Activated naive CD8-positive, alpha-beta T cell treated with anti-CD3 and anti-CD28 coated beads for 36 hours (primary cell): ENCODE data around the gene NRXN3. TPM values are rescaled to one million over a fixed set of nuclear protein-coding genes. Genes with fewer than 3 reads are reported as not detected.

ENCODE experiments used
- DNase-seq: peaks from one replicate; pipeline ENCODE4 v3.0.0; 2021
- H3K27ac Mint-ChIP-seq: one replicate; pipeline ENCODE4 v1.8.0; 2022; ENCODE audit warnings: mild to moderate bottlenecking, moderate library complexity, mixed read lengths
- H3K27me3 Mint-ChIP-seq: one replicate; pipeline ENCODE4 v1.8.0; 2022; ENCODE audit warnings: mild to moderate bottlenecking, mixed read lengths
- H3K36me3 Mint-ChIP-seq: one replicate; pipeline ENCODE4 v1.8.0; 2021; ENCODE audit warnings: mild to moderate bottlenecking, mixed read lengths
- H3K4me1 Mint-ChIP-seq: one replicate; pipeline ENCODE4 v1.8.0; 2021; ENCODE audit warnings: mixed read lengths
- H3K4me3 Mint-ChIP-seq: one replicate; pipeline ENCODE4 v1.8.0; 2022; ENCODE audit warnings: mild to moderate bottlenecking, moderate library complexity, mixed read lengths
- H3K9me3 Mint-ChIP-seq: one replicate; pipeline ENCODE4 v1.8.0; 2022; ENCODE audit warnings: mixed read lengths
- total RNA-seq, 2 experiments: library from RNA; stranded (reverse); gene quantifications; one replicate each; pipeline ENCODE4 v1.2.3, GENCODE V29; 2021

Gene NRXN3
- total RNA-seq, 2 experiments from 2014 or later = not detected

DNA sequence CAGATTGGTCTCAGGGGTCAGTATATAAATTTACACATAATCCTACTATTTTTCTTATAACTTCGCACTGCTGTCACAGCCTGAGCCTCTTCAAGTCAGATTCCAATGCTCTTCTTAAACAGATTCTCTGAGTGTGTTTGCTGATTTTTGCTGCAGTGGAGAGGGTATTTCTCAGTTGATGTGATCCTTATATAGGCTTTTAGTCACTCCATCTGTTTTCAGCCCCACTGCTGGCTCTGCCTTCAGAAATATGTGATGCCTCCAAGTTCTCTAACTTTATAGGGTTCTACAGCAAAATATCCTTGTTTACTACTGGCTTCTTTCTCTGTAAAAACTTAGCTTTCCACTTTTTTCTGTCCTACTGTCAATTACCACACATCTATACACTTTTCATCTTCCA is 702.7 kb downstream of the NRXN3 start:
- no peaks in the 10 kb centered on the region for H3K36me3 Mint-ChIP-seq
- H3K27me3 Mint-ChIP-seq = peaks cover 3% of the 10 kb centered on the region
- H3K4me1 Mint-ChIP-seq = no peaks in the 10 kb centered on the region
- no peak overlapping the region for H3K4me3 Mint-ChIP-seq
- H3K9me3 Mint-ChIP-seq = no peaks in the 10 kb centered on the region
- DNase-seq = no peak
- H3K27ac Mint-ChIP-seq = no peak overlapping the region

DNA sequence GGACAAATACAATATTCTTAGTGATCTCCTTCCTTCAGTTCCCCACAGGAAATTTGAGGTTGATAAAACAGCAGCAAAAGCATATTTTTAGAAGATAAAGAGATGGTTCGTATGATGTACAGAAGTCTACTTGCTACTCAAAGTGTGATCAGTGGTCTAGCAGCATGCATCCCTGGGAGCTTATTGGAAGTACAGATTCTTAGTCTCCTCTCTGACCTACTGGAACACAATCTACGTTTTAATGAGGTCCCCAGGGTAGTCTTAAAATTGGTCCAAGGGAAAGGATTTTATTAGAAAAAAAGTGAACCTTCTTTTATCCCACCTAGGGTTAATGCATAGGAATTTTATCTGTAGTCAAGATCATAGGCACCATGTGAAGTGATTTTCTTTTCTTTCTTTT is 703.4 kb downstream of the NRXN3 start:
- Mint-ChIP-seq H3K4me3 (no peak overlapping the region), H3K9me3 (no peaks in the 10 kb centered on the region), H3K36me3 (no peaks in the 10 kb centered on the region), H3K27me3 (peaks cover 3% of the 10 kb centered on the region), H3K4me1 (no peaks in the 10 kb centered on the region), H3K27ac (no peak overlapping the region)
- no peak for DNase-seq

DNA sequence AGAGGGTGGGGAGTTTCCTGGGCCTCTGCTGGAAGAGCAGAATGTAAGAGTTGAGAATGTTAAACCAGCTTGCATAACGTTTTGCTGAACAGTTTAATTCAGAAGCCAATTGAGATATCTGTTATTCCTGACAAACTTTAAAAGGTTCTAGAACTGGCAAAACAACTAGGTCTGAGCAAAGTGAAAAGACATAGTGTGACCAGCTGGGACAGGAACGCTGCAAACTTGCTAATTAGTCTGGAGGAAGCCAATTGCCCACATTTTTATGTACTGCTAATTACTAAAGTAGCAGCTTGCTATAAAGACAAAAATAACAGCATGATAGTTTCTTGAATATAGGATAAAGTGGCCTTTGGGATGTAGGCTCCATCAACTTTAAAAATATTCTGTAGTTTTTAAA is 704.9 kb downstream of the NRXN3 start:
- H3K27ac Mint-ChIP-seq = no peak overlapping the region
- DNase-seq = no peak
- H3K9me3 Mint-ChIP-seq = no peaks in the 10 kb centered on the region
- H3K4me1 Mint-ChIP-seq = no peaks in the 10 kb centered on the region
- peaks cover 6% of the 10 kb centered on the region for H3K27me3 Mint-ChIP-seq
- H3K4me3 Mint-ChIP-seq = no peak overlapping the region
- no peaks in the 10 kb centered on the region for H3K36me3 Mint-ChIP-seq

DNA sequence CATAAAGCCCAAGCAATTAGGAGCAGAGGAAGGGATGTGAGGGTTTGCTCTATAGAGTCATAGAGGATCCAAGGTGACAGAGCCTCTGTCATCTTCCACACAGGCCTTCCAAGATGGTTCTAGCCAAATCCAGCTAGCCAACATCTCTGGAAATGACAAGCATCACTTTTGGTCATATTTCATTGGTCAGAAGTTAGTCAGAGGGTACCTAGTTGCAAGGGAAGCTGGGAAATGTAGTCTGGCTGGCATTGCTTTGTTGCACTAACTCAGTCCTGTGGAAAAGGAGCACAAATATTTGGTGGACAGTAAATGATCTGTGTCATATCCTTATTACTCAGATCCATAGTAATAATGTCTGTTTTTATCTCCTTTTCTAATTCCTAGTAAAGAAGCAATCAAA is 715.7 kb downstream of the NRXN3 start:
- no peak for DNase-seq
- Mint-ChIP-seq H3K9me3 (peaks cover 3% of the 10 kb centered on the region), H3K4me1 (no peaks in the 10 kb centered on the region), H3K27ac (no peak overlapping the region), H3K27me3 (no peaks in the 10 kb centered on the region), H3K4me3 (no peak overlapping the region), H3K36me3 (no peaks in the 10 kb centered on the region)

DNA sequence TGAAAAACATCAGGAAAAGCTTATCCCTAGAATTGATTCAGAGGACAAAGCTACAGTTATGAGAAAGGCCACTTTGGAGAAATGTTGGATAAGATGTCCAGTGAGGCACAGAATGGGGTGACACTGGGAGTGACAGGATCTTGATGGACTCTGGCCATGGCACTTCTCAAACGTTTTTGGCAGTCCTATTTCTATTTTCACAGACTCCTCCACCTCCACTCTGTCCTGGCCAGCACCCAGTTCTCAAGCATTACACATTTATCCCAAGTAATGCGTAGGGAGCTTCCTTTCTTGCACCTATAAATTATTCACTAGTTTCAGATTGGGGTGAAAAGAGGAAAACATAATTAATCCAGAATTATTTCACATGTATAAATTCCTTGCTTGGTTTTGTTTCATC is 727.3 kb downstream of the NRXN3 start:
- no peak for DNase-seq
- Mint-ChIP-seq H3K9me3 (peaks cover 4% of the 10 kb centered on the region), H3K4me1 (no peaks in the 10 kb centered on the region), H3K4me3 (no peak overlapping the region), H3K27me3 (peaks cover 7% of the 10 kb centered on the region), H3K27ac (no peak overlapping the region), H3K36me3 (no peaks in the 10 kb centered on the region)

DNA sequence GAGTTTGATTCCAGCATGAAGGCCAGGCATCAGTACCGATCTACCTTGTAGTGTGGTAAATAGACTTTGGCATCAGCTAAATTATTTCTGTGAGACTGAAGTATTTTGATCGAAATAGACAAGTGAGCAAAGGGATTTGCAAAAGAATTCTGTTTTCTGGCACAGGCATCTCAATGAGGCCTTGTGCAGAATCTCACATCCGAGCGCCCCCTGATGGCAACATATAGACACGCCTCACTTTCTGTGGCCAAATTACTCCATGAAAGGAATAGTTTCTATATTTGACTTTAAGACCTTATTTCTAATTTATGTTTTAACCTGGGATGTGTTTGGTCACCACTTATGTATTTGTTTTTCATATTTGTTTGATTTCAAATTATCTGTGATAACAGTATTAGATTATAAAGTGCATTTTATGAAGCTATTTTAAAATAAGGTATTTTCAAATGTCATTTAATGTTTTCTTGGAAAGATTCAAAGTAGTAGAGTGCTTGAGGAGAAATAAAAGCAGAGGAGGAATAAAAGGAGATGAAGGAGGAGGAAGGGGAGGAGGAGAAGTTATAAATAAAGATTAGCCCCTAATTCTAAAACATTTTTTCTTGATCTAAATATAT is 731.9 kb downstream of the NRXN3 start:
- Mint-ChIP-seq H3K36me3 (no peaks in the 10 kb centered on the region), H3K9me3 (no peaks in the 10 kb centered on the region), H3K4me3 (no peak overlapping the region), H3K4me1 (no peaks in the 10 kb centered on the region), H3K27me3 (peaks cover 28% of the 10 kb centered on the region), H3K27ac (no peak overlapping the region)
- DNase-seq = no peak

DNA sequence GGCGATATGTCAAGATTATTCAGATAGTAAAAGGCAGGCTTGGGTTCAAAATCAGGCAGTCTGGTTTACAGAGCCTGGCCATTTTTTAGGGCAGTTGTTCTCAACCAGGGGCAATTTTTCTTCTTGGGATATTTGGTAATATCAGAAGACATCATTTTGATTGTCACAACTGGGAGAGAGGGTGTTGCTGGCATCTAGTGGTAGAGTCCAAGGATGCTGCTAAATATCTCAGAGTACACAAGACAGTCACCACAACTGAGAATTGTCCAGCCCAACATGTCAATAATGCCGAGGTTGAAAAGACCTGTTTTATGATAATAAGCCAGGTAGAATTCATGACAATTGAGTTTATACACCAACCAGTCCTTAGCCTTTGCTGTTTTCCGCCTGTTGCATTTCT is 733.9 kb downstream of the NRXN3 start:
- Mint-ChIP-seq H3K9me3 (no peaks in the 10 kb centered on the region), H3K4me1 (no peaks in the 10 kb centered on the region), H3K36me3 (no peaks in the 10 kb centered on the region), H3K27ac (no peak overlapping the region), H3K27me3 (peaks cover 25% of the 10 kb centered on the region), H3K4me3 (no peak overlapping the region)
- DNase-seq = no peak

DNA sequence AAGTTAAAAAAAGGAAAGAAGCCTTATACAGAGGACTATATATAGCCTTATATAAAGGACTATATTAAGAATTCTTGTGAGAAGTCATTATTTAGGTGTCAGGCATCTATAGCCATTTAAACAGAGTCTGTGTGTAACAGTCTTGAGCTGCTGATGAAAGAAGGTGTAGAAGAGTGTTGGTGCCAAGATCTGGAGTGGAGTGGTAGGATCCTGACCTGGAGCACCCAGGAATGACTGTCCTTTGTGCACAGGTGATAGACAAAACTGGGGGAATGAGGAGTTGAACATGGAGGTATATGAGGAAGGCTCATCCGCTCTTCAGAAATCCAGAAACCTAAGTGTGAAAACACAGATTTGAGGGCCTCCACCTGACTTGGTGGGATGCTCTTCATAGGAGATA is 747.3 kb downstream of the NRXN3 start:
- peaks cover 13% of the 10 kb centered on the region for H3K27me3 Mint-ChIP-seq
- no peaks in the 10 kb centered on the region for H3K36me3 Mint-ChIP-seq
- no peak overlapping the region for H3K27ac Mint-ChIP-seq
- H3K9me3 Mint-ChIP-seq = no peaks in the 10 kb centered on the region
- H3K4me3 Mint-ChIP-seq = no peak overlapping the region
- H3K4me1 Mint-ChIP-seq = no peaks in the 10 kb centered on the region
- DNase-seq = no peak

DNA sequence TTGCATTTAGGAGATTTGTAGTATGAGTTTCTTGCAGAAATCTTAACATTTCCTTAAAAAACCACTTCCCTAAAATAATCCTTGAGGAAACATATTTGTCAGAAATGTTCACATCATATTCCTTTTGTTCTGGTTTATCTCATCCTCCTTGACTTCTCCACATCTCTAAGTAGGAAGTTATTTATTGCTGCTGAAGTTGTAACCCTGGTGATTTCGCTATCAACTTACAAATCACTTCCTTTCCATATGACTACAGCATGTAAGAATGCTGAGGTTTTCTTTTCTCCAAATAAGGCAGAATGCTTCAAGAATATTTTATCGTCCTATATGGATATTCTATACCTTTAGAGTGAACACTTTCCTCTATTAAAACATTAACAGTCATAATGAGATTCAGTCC is 751.7 kb downstream of the NRXN3 start:
- Mint-ChIP-seq H3K4me1 (no peaks in the 10 kb centered on the region), H3K4me3 (no peak overlapping the region), H3K36me3 (no peaks in the 10 kb centered on the region), H3K27me3 (no peaks in the 10 kb centered on the region), H3K27ac (no peak overlapping the region), H3K9me3 (no peaks in the 10 kb centered on the region)
- no peak for DNase-seq

DNA sequence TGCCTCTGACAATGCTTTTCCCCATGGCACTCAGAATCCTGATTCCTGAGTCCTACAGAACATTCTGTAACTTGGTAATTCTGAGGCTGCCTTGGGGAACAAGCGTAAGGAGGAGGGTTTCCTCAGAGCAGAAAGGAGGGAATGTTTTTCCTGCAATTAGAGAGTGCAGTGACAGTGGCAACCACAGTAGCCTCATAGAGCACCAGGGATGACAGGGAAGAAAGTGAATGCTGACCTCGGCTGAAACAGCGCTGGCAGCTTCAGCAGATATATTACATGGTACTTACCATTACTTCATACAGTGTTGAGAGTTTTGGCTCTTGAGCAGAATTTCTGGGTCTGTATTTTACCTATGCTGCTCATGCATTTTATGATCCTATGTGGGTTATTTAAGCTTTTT is 757.1 kb downstream of the NRXN3 start:
- H3K4me3 Mint-ChIP-seq = no peak overlapping the region
- no peak for DNase-seq
- H3K27ac Mint-ChIP-seq = no peak overlapping the region
- H3K36me3 Mint-ChIP-seq = no peaks in the 10 kb centered on the region
- H3K4me1 Mint-ChIP-seq = no peaks in the 10 kb centered on the region
- peaks cover 7% of the 10 kb centered on the region for H3K9me3 Mint-ChIP-seq
- H3K27me3 Mint-ChIP-seq = peaks cover under 1% of the 10 kb centered on the region

DNA sequence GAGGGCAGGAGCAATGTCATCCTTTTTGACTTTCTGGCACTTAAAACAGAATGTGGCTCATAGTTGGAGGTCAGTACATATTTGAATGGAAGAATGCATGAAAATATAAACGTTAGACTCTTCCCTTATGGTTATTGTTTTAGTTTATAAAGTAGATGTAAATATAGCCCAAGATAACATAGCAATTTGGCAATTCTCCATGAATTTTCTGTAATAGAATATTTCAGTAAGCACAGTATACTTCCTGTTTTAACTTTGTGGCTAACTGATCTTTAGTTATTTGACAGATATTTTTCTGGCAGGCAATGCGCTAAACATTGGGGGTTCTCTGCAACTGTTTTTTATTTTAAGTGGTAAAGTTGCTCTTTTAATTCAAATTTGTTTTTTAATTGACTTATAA is 763.0 kb downstream of the NRXN3 start:
- H3K9me3 Mint-ChIP-seq = peaks cover 7% of the 10 kb centered on the region
- no peaks in the 10 kb centered on the region for H3K4me1 Mint-ChIP-seq
- no peak overlapping the region for H3K4me3 Mint-ChIP-seq
- no peak overlapping the region for H3K27ac Mint-ChIP-seq
- peaks cover 11% of the 10 kb centered on the region for H3K27me3 Mint-ChIP-seq
- H3K36me3 Mint-ChIP-seq = no peaks in the 10 kb centered on the region
- DNase-seq = no peak

DNA sequence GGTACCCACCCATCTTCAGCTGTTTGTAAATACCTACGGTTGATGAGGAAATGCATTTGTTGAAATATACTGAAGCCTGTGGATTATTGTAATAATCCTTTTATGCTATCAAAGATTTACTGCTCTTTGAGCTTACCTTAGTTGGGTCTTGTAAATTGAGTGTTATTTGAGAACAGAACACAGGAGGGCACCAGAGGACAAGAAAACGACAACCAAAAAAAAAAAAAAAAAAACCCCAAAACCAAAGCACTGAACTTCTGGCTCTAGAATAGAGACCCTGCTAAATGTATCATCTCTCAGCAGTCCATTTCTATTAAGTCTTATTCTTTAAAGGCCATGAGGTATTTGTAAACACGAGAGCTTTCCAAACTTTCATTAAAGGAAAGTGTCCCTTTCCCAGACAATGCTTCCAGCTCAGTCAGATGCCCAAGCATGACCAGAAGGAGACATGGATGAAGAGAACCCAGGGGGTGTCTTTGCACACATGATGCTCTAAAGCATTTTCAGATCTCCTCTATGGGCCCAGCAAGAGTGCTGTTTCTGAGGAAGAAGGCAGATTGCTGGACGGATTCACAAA is 763.9 kb downstream of the NRXN3 start:
- Mint-ChIP-seq H3K9me3 (peaks cover 5% of the 10 kb centered on the region), H3K4me3 (no peak overlapping the region), H3K4me1 (no peaks in the 10 kb centered on the region), H3K27me3 (peaks cover 11% of the 10 kb centered on the region), H3K27ac (no peak overlapping the region), H3K36me3 (no peaks in the 10 kb centered on the region)
- no peak for DNase-seq

DNA sequence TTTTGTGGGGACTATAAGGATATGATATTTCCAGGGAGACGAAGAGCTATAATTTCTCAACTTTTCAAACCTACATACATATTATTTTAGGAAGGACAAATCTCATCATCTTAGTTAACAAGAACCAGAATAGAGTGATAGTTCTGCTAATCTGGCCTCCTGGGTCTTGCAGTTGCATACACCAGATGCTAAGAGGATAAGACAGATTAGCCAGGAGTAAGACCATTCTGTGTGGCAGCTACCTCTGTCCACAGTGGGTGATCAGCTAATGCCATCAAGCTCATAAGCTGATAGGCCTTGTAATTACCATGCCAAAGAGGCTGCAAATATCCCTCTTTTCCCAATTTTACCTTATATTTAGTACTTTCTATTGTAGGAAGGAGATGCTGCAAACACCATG is 776.8 kb downstream of the NRXN3 start:
- Mint-ChIP-seq H3K4me3 (no peak overlapping the region), H3K36me3 (no peaks in the 10 kb centered on the region), H3K9me3 (no peaks in the 10 kb centered on the region), H3K4me1 (no peaks in the 10 kb centered on the region), H3K27ac (no peak overlapping the region), H3K27me3 (peaks cover 16% of the 10 kb centered on the region)
- no peak for DNase-seq

DNA sequence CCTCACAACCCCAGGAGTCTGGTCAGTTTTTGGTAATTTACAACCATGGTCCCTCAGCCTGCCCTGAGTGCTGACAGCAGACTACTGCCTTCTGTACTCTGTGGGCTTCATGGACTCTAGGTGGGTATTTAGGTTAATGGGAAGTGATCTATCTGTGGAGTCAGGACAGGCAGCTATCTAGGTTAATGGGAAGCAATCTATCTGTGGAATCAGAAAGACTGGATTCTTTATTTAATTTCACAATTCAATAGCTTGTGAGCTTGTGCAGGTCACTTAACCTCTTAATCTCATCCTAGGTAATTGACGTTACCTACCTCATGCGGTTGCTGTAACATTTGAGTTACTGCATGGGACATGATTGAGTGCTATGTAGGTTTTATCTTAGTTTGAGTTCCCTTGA is 777.5 kb downstream of the NRXN3 start:
- Mint-ChIP-seq H3K27me3 (peaks cover 16% of the 10 kb centered on the region), H3K4me3 (no peak overlapping the region), H3K9me3 (no peaks in the 10 kb centered on the region), H3K36me3 (no peaks in the 10 kb centered on the region), H3K27ac (no peak overlapping the region), H3K4me1 (no peaks in the 10 kb centered on the region)
- no peak for DNase-seq

DNA sequence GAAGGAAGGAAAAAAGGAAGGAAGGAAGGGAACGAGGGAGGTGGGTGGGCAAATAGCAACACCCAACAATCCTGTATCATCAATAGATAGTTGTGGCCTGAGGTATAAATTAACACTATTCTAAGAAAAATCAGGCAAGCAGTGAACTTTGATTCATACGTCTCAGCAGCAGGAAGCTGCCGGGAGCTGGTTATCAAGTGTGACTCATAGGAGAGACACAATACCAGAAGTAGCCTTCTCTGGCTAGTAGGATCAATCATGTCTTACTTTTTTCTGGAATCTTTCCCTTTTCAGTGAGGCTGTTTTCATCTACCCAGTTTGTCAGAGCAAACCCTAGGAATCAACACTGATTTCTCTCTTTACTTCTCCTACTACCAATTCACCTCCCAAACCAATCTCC is 780.5 kb downstream of the NRXN3 start:
- Mint-ChIP-seq H3K9me3 (no peaks in the 10 kb centered on the region), H3K27me3 (peaks cover 10% of the 10 kb centered on the region), H3K4me3 (no peak overlapping the region), H3K27ac (no peak overlapping the region), H3K4me1 (no peaks in the 10 kb centered on the region), H3K36me3 (no peaks in the 10 kb centered on the region)
- DNase-seq = no peak

DNA sequence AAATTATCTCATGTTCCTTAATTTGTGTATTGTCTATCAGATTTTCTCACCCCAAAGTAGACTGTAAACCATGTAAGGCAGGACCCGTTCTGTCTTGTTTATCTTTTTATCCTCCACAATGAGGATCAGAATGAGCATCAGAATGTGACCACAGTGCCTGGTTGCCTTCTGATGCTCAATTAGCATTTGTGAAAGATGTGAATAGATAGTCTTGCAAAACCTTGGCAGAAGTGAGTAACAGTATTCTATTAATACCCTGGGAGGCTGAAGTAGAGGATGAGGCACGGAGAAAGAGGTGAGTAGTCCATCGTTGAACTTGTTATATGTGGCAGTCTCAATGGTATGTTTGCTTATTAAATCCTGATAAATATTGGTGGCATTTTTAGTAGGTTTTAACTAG is 781.4 kb downstream of the NRXN3 start:
- Mint-ChIP-seq H3K27ac (no peak overlapping the region), H3K36me3 (no peaks in the 10 kb centered on the region), H3K4me3 (no peak overlapping the region), H3K4me1 (no peaks in the 10 kb centered on the region), H3K9me3 (no peaks in the 10 kb centered on the region), H3K27me3 (peaks cover 13% of the 10 kb centered on the region)
- DNase-seq = no peak
